CD4-positive, alpha-beta T cell treated with Interleukin-17A for 4 hours (primary cell): ENCODE results near the gene CALM3.
"Not testable (repeated sequence)": the region's sequence is repeated elsewhere in the genome, so short reads cannot be mapped to it uniquely, and the experiment has no call there.

Experiments used
- DNase-seq: peaks from one replicate; pipeline ENCODE4 v3.0.0-alpha.2; 2020; ENCODE audit warnings: mixed read lengths

Gene CALM3

GRCh38 chr19:46601318-46602224 is at the start of gene CALM3:
CALM3 (plus strand) TSS chr19:46601330; CDS start chr19:46601435, 105 bp downstream.
- DNase-seq = peak; percentile 34

- no peak for DNase-seq
Observed at GRCh38 chr19:46552891-46553290, 48.2 kb upstream of the CALM3 start.

GRCh38 chr19:46554161-46554560 is 47.0 kb upstream of the CALM3 start:
- DNase-seq = no peak

- no peak for DNase-seq
Observed at GRCh38 chr19:46555628-46556280, 45.4 kb upstream of the CALM3 start.

- not testable (repeated sequence) for DNase-seq
Observed at GRCh38 chr19:46556471-46556870, 44.7 kb upstream of the CALM3 start.

- no peak for DNase-seq
Observed at GRCh38 chr19:46559203-46559602, 41.9 kb upstream of the CALM3 start.

GRCh38 chr19:46559675-46560074 is 41.5 kb upstream of the CALM3 start:
- not testable (repeated sequence) for DNase-seq

GRCh38 chr19:46564701-46565100 is 36.4 kb upstream of the CALM3 start:
- DNase-seq = no peak

GRCh38 chr19:46571495-46571894 is 29.6 kb upstream of the CALM3 start:
- peak; percentile 7 for DNase-seq

- DNase-seq = no peak
Observed at GRCh38 chr19:46573679-46574498, 27.2 kb upstream of the CALM3 start.

GRCh38 chr19:46574533-46574932 is 26.6 kb upstream of the CALM3 start:
- peak; percentile 39 for DNase-seq

- no peak for DNase-seq
Observed at GRCh38 chr19:46578450-46578849, 22.7 kb upstream of the CALM3 start.

- peak; percentile 60 for DNase-seq
Observed at GRCh38 chr19:46579361-46579879, 21.7 kb upstream of the CALM3 start.

- no peak for DNase-seq
Observed at GRCh38 chr19:46580247-46580646, 20.9 kb upstream of the CALM3 start.

GRCh38 chr19:46585539-46585938 is 15.6 kb upstream of the CALM3 start:
- no peak for DNase-seq

- DNase-seq = no peak
Observed at GRCh38 chr19:46586294-46586693, 14.8 kb upstream of the CALM3 start.

GRCh38 chr19:46587861-46588260 is 13.3 kb upstream of the CALM3 start:
- DNase-seq = no peak

- DNase-seq = no peak
Observed at GRCh38 chr19:46591254-46591653, 9.9 kb upstream of the CALM3 start.

- no peak for DNase-seq
Observed at GRCh38 chr19:46591870-46592269, 9.3 kb upstream of the CALM3 start.

- DNase-seq = no peak
Observed at GRCh38 chr19:46596008-46596407, 5.1 kb upstream of the CALM3 start.

- DNase-seq = no peak
Observed at GRCh38 chr19:46598372-46598917, 2.7 kb upstream of the CALM3 start.

GRCh38 chr19:46599716-46600373 is 1.3 kb upstream of the CALM3 start:
- DNase-seq = no peak
